Body of pancreas (tissue), 4 donors: ENCODE measurements around the gene PLAGL1. TPM values are rescaled to one million over a fixed set of nuclear protein-coding genes. Genes with fewer than 3 reads are reported as not detected.
A peak's percentile ranks its signal among the peaks of the same experiment; 100 is the strongest.

ENCODE experiments used
- ATAC-seq: fragments of 150-250 bp; one replicate; pipeline ENCODE4 v1.9.1; 2016
- DNase-seq, 4 donors: peaks; one replicate each; pipeline ENCODE4 v3.0.0-alpha.2; 2019
- H3K27ac ChIP-seq, 4 donors: fragments of 200-600 bp; sonication (generic); 1 replicate in 3 of 4; 2 replicates in 1 of 4; pipeline versions ENCODE4 v1.5.1 to v1.6.1; 2016 to 2019; ENCODE audit warnings: mild to moderate bottlenecking in 1 of 4, mixed read lengths in 1 of 4, moderate library complexity in 1 of 4
- H3K27me3 ChIP-seq, 2 donors: fragments of 200-600 bp; sonication (generic); one replicate each; pipeline ENCODE4 v1.6.0; 2016; ENCODE audit warnings: mild to moderate bottlenecking in 1 of 2
- H3K36me3 ChIP-seq, 2 donors: fragments of 200-600 bp; sonication (generic); replicated peaks in 1 of 2; 2 replicates each; pipeline ENCODE4 v1.5.1; 2016; ENCODE audit warnings: low read depth in 2 of 2; ENCODE audit not compliant: insufficient read depth in 1 of 2
- H3K4me1 ChIP-seq: fragments of 200-600 bp; sonication (generic); one replicate; pipeline ENCODE4 v1.6.0; 2016
- H3K4me3 ChIP-seq, 2 donors: fragments of 200-600 bp; sonication (generic); 1 replicate in 1 of 2; 2 replicates in 1 of 2; pipeline ENCODE4 v1.5.1; 2016 to 2019
- H3K9me3 ChIP-seq, 3 donors: fragments of 200-600 bp; sonication (generic); 1 replicate in 2 of 3; 2 replicates in 1 of 3; pipeline ENCODE4 v1.5.1; 2016
- CTCF ChIP-seq, 7 experiments: fragments of 450-650 bp in 4 of 7; fragments of 200-600 bp in 3 of 7; sonication (generic) in 3 of 7; IDR thresholded peaks; one replicate each; pipeline ENCODE4 v1.5.1; 2016 to 2019; ENCODE audit warnings: antibody characterized with exemption in 7 of 7
- POLR2A ChIP-seq, 3 donors: fragments of 450-650 bp; IDR thresholded peaks; one replicate each; pipeline ENCODE4 v1.6.1; 2016; ENCODE audit warnings: antibody characterized with exemption in 3 of 3, mild to moderate bottlenecking in 2 of 3
- WGBS, 2 donors: methylation state at CpG; one replicate each; pipeline ENCODE4 v1.1.5; 2017; 5-methylcytosine and 5-hydroxymethylcytosine counted together
- intact Hi-C: fragments of 100-400 bp; cut with DNase I; formaldehyde crosslinking; loops from one replicate; pipeline ENCODE4 v1.15.1; 2023
- total RNA-seq, 2 donors: library from RNA; depleted of rRNA; stranded (reverse); fragments of >200 nt; gene quantifications; one replicate each; pipeline ENCODE4 v1.1.0, GENCODE V29; 2016

Gene PLAGL1
- total RNA-seq, 2 donors from 2014 or later = 22.1 to 23.3 TPM

GRCh38 chr6:143984666-143985065 is 23.4 kb downstream of the PLAGL1 start:
- 64 to 73% methylated on average over 2 of the region's 2 CpGs for WGBS, 2 donors
- Histone ChIP-seq H3K9me3 (no peaks in the 10 kb centered on the region), H3K27me3 (no peaks in the 10 kb centered on the region), H3K36me3 (no peaks in the 10 kb centered on the region), H3K27ac (no peak overlapping the region), H3K4me3 (no peak overlapping the region), H3K4me1 (no peaks in the 10 kb centered on the region)
- ATAC-seq (no peak), DNase-seq (no peak)
- intact Hi-C loops = no loop called here
- TF ChIP-seq POLR2A (IDR thresholded peaks at IDR 0.05) = no peak
- TF ChIP-seq CTCF (IDR thresholded peaks at IDR 0.05) = no peak

- no peak for ATAC-seq
- no peaks in the 10 kb centered on the region for H3K4me1 ChIP-seq
- TF ChIP-seq CTCF (IDR thresholded peaks at IDR 0.05) = peak in 1 of 7 experiments; percentile 6
- TF ChIP-seq POLR2A (IDR thresholded peaks at IDR 0.05) = no peak
- WGBS, 2 donors = 59 to 75% methylated on average over 2 of the region's 2 CpGs
- no peaks in the 10 kb centered on the region for H3K27me3 ChIP-seq
- H3K9me3 ChIP-seq = no peaks in the 10 kb centered on the region
- no peaks in the 10 kb centered on the region for H3K36me3 ChIP-seq
- H3K4me3 ChIP-seq = no peak overlapping the region
- no peak overlapping the region for H3K27ac ChIP-seq
- DNase-seq = no peak
- intact Hi-C loops = no loop called here
Measured at GRCh38 chr6:143982968-143983367, 25.1 kb downstream of the PLAGL1 start.

- Histone ChIP-seq H3K27me3 (no peaks in the 10 kb centered on the region), H3K9me3 (no peaks in the 10 kb centered on the region), H3K36me3 (no peaks in the 10 kb centered on the region), H3K4me3 (no peak overlapping the region), H3K4me1 (no peaks in the 10 kb centered on the region), H3K27ac (no peak overlapping the region)
- 100% methylated on average over 1 of the region's 1 CpG for WGBS, 2 donors
- no peak for DNase-seq
- intact Hi-C loops = no loop called here
- TF ChIP-seq POLR2A (IDR thresholded peaks at IDR 0.05) = no peak
- no peak for TF ChIP-seq CTCF (IDR thresholded peaks at IDR 0.05)
- ATAC-seq = no peak
Measured at GRCh38 chr6:143980921-143981320, 27.1 kb downstream of the PLAGL1 start.

GRCh38 chr6:143976806-143977349 is 31.2 kb downstream of the PLAGL1 start:
- Histone ChIP-seq H3K4me3 (no peak overlapping the region), H3K27ac (no peak overlapping the region), H3K27me3 (no peaks in the 10 kb centered on the region), H3K9me3 (no peaks in the 10 kb centered on the region), H3K36me3 (no peaks in the 10 kb centered on the region), H3K4me1 (no peaks in the 10 kb centered on the region)
- TF ChIP-seq CTCF (IDR thresholded peaks at IDR 0.05) (no peak), POLR2A (IDR thresholded peaks at IDR 0.05) (no peak)
- intact Hi-C loops = no loop called here
- whole genome bisulfite sequencing, 2 donors = 74 to 79% methylated on average over 3 of the region's 3 CpGs
- DNase-seq = no peak
- no peak for ATAC-seq

- no peak for ATAC-seq
- DNase-seq = no peak
- no peak for TF ChIP-seq POLR2A (IDR thresholded peaks at IDR 0.05)
Measured at GRCh38 chr6:143974089-143974488, 34.0 kb downstream of the PLAGL1 start.

More at GRCh38 chr6:143974089-143974488, 34.0 kb downstream of the PLAGL1 start:
- Histone ChIP-seq H3K36me3 (no peaks in the 10 kb centered on the region), H3K4me3 (no peak overlapping the region), H3K4me1 (no peaks in the 10 kb centered on the region), H3K9me3 (no peaks in the 10 kb centered on the region), H3K27ac (no peak overlapping the region), H3K27me3 (no peaks in the 10 kb centered on the region)
- intact Hi-C loops = no loop called here
- WGBS, 2 donors = 55 to 64% methylated on average over 8 of the region's 8 CpGs
